HCEC 1CT (cell line): ENCODE results near the gene SCUBE2.

ENCODE experiments used
- DNase-seq: peaks from one replicate; pipeline ENCODE4 v3.0.0-alpha.2; 2017

SCUBE2 gene

GRCh38 chr11:9073466-9074225 is 17.8 kb downstream of the SCUBE2 start:
- no peak for DNase-seq

- no peak for DNase-seq
Measured at GRCh38 chr11:9072626-9073176, 18.7 kb downstream of the SCUBE2 start.

- no peak for DNase-seq
Measured at GRCh38 chr11:9071692-9072091, 19.7 kb downstream of the SCUBE2 start.

- DNase-seq: no peak
Measured at GRCh38 chr11:9070749-9071491, 20.5 kb downstream of the SCUBE2 start.

- DNase-seq: no peak
Measured at GRCh38 chr11:9069862-9070470, 21.4 kb downstream of the SCUBE2 start.

- DNase-seq: no peak
Measured at GRCh38 chr11:9069256-9069655, 22.1 kb downstream of the SCUBE2 start.

GRCh38 chr11:9066433-9066925 is 24.9 kb downstream of the SCUBE2 start:
- no peak for DNase-seq

GRCh38 chr11:9065607-9066432 is 25.6 kb downstream of the SCUBE2 start:
- DNase-seq: no peak

- DNase-seq: no peak
Measured at GRCh38 chr11:9061807-9062206, 29.6 kb downstream of the SCUBE2 start.

- DNase-seq: peak; percentile 39
Measured at GRCh38 chr11:9060700-9061111, 30.7 kb downstream of the SCUBE2 start.

GRCh38 chr11:9059406-9059805 is 32.0 kb downstream of the SCUBE2 start:
- DNase-seq: no peak

GRCh38 chr11:9057888-9058287 is 33.5 kb downstream of the SCUBE2 start:
- DNase-seq: no peak

- DNase-seq: no peak
Measured at GRCh38 chr11:9057007-9057406, 34.4 kb downstream of the SCUBE2 start.

- DNase-seq: no peak
Measured at GRCh38 chr11:9056467-9056866, 34.9 kb downstream of the SCUBE2 start.

- peak; percentile 51 for DNase-seq
Measured at GRCh38 chr11:9053316-9054035, 37.9 kb downstream of the SCUBE2 start.

GRCh38 chr11:9052316-9052715 is 39.1 kb downstream of the SCUBE2 start:
- DNase-seq: no peak

- no peak for DNase-seq
Measured at GRCh38 chr11:9049959-9050358, 41.4 kb downstream of the SCUBE2 start.

GRCh38 chr11:9047964-9048523 is 43.4 kb downstream of the SCUBE2 start:
- DNase-seq: no peak

GRCh38 chr11:9046481-9046880 is 44.9 kb downstream of the SCUBE2 start:
- no peak for DNase-seq

GRCh38 chr11:9042488-9042887 is 48.9 kb downstream of the SCUBE2 start:
- DNase-seq: no peak

GRCh38 chr11:9041747-9042146 is 49.7 kb downstream of the SCUBE2 start:
- DNase-seq: no peak
